H4 (cell line): ENCODE data around the gene LMO1. TPM values are rescaled to one million over a fixed set of nuclear protein-coding genes. Genes with fewer than 3 reads are reported as not detected.

Experiments used
- DNase-seq: peaks from one replicate; pipeline ENCODE4 v3.0.0-alpha.2; 2015; ENCODE audit warnings: low spot score
- total RNA-seq: library from RNA; depleted of rRNA; stranded (reverse); fragments of >200 nt; shearing (Covaris generic); gene quantifications from 2 replicates; pipeline ENCODE4 v1.2.3, GENCODE V29; 2014

The LMO1 gene
- total RNA-seq, 1 experiment from 2014 or later, result 0.46 TPM

- DNase-seq, result peak; percentile 35
Observed at GRCh38 chr11:8227156-8228152, 36.2 kb downstream of the LMO1 start.

- peak; percentile 60 for DNase-seq
Observed at GRCh38 chr11:8225589-8226036, 38.1 kb downstream of the LMO1 start.

- no peak for DNase-seq
Observed at GRCh38 chr11:8224711-8225110, 39.0 kb downstream of the LMO1 start.

- no peak for DNase-seq
Observed at GRCh38 chr11:8224161-8224591, 39.5 kb downstream of the LMO1 start.

GRCh38 chr11:8223513-8223900 lies 40.2 kb downstream of the LMO1 start:
- DNase-seq, result no peak

- DNase-seq, result no peak
Observed at GRCh38 chr11:8222820-8223512, 40.7 kb downstream of the LMO1 start.

GRCh38 chr11:8221917-8222495 lies 41.7 kb downstream of the LMO1 start:
- DNase-seq, result no peak

GRCh38 chr11:8221046-8221723 lies 42.5 kb downstream of the LMO1 start:
- DNase-seq, result no peak

GRCh38 chr11:8220261-8221045 lies 43.2 kb downstream of the LMO1 start:
- no peak for DNase-seq

- peak; percentile 74 for DNase-seq
Observed at GRCh38 chr11:8219257-8220021, 44.2 kb downstream of the LMO1 start.

GRCh38 chr11:8218840-8219239 lies 44.8 kb downstream of the LMO1 start:
- no peak for DNase-seq

- no peak for DNase-seq
Observed at GRCh38 chr11:8218409-8218808, 45.3 kb downstream of the LMO1 start.

- no peak for DNase-seq
Observed at GRCh38 chr11:8217926-8218325, 45.8 kb downstream of the LMO1 start.

GRCh38 chr11:8217136-8217535 lies 46.5 kb downstream of the LMO1 start:
- no peak for DNase-seq

GRCh38 chr11:8213376-8213775 lies 50.3 kb downstream of the LMO1 start:
- no peak for DNase-seq

GRCh38 chr11:8209208-8209807 lies 54.4 kb downstream of the LMO1 start:
- DNase-seq, result no peak

- no peak for DNase-seq
Observed at GRCh38 chr11:8207080-8208000, 56.3 kb downstream of the LMO1 start.

GRCh38 chr11:8206251-8207079 lies 57.2 kb downstream of the LMO1 start:
- DNase-seq, result no peak
